ENCODE results near the gene GNG12.

Gene GNG12

GRCh38 chr1:67792741-67793458 lies 40.4 kb downstream of the GNG12 start:
- TF ChIP-seq POLR2A (IDR thresholded peaks at IDR 0.05; ENCODE audit: low read depth, low read length), result no peak
- FAIRE-seq, result no peak
- no peak for DNase-seq (ENCODE audit: insufficient read length, low spot score)

- FAIRE-seq (peak; percentile 23), DNase-seq (ENCODE audit: insufficient read length, low spot score) (no peak)
- TF ChIP-seq POLR2A (IDR thresholded peaks at IDR 0.05; ENCODE audit: low read depth, low read length), result no peak
These were observed 41.2 kb downstream of the GNG12 start for GRCh38 chr1:67792103-67792502.

- no peak for TF ChIP-seq POLR2A (IDR thresholded peaks at IDR 0.05; ENCODE audit: low read depth, low read length)
- DNase-seq (ENCODE audit: insufficient read length, low spot score) (peak; percentile 49), FAIRE-seq (peak; percentile 88)
These were observed 41.6 kb downstream of the GNG12 start for GRCh38 chr1:67791686-67792085.

GRCh38 chr1:67791261-67791660 lies 42.0 kb downstream of the GNG12 start:
- no peak for TF ChIP-seq POLR2A (IDR thresholded peaks at IDR 0.05; ENCODE audit: low read depth, low read length)
- no peak for FAIRE-seq
- DNase-seq (ENCODE audit: insufficient read length, low spot score), result no peak

GRCh38 chr1:67790201-67790692 lies 43.0 kb downstream of the GNG12 start:
- no peak for TF ChIP-seq POLR2A (IDR thresholded peaks at IDR 0.05; ENCODE audit: low read depth, low read length)
- DNase-seq (ENCODE audit: insufficient read length, low spot score), result no peak
- FAIRE-seq, result no peak

GRCh38 chr1:67789551-67789950 lies 43.7 kb downstream of the GNG12 start:
- DNase-seq (ENCODE audit: insufficient read length, low spot score) (no peak), FAIRE-seq (no peak)
- TF ChIP-seq POLR2A (IDR thresholded peaks at IDR 0.05; ENCODE audit: low read depth, low read length), result no peak

- no peak for TF ChIP-seq POLR2A (IDR thresholded peaks at IDR 0.05; ENCODE audit: low read depth, low read length)
- FAIRE-seq (no peak), DNase-seq (ENCODE audit: insufficient read length, low spot score) (no peak)
These were observed 44.4 kb downstream of the GNG12 start for GRCh38 chr1:67788904-67789303.

GRCh38 chr1:67788238-67788790 lies 45.0 kb downstream of the GNG12 start:
- TF ChIP-seq POLR2A (IDR thresholded peaks at IDR 0.05; ENCODE audit: low read depth, low read length), result no peak
- FAIRE-seq (no peak), DNase-seq (ENCODE audit: insufficient read length, low spot score) (no peak)

GRCh38 chr1:67787746-67788145 lies 45.5 kb downstream of the GNG12 start:
- DNase-seq (ENCODE audit: insufficient read length, low spot score), result no peak
- no peak for FAIRE-seq
- TF ChIP-seq POLR2A (IDR thresholded peaks at IDR 0.05; ENCODE audit: low read depth, low read length), result no peak

- no peak for TF ChIP-seq POLR2A (IDR thresholded peaks at IDR 0.05; ENCODE audit: low read depth, low read length)
- peak; percentile 55 for FAIRE-seq
- no peak for DNase-seq (ENCODE audit: insufficient read length, low spot score)
These were observed 47.2 kb downstream of the GNG12 start for GRCh38 chr1:67785847-67786753.

GRCh38 chr1:67784545-67785186 lies 48.6 kb downstream of the GNG12 start:
- no peak for DNase-seq (ENCODE audit: insufficient read length, low spot score)
- no peak for FAIRE-seq
- TF ChIP-seq POLR2A (IDR thresholded peaks at IDR 0.05; ENCODE audit: low read depth, low read length), result no peak

GRCh38 chr1:67780637-67781036 lies 52.6 kb downstream of the GNG12 start:
- no peak for TF ChIP-seq POLR2A (IDR thresholded peaks at IDR 0.05; ENCODE audit: low read depth, low read length)
- DNase-seq (ENCODE audit: insufficient read length, low spot score), result no peak
- FAIRE-seq, result no peak

- TF ChIP-seq POLR2A (IDR thresholded peaks at IDR 0.05; ENCODE audit: low read depth, low read length), result no peak
- no peak for DNase-seq (ENCODE audit: insufficient read length, low spot score)
- no peak for FAIRE-seq
These were observed 55.8 kb downstream of the GNG12 start for GRCh38 chr1:67777440-67777839.

- FAIRE-seq (no peak), DNase-seq (ENCODE audit: insufficient read length, low spot score) (no peak)
- TF ChIP-seq POLR2A (IDR thresholded peaks at IDR 0.05; ENCODE audit: low read depth, low read length), result no peak
These were observed 56.3 kb downstream of the GNG12 start for GRCh38 chr1:67777016-67777415.
